ENCODE measurements around the gene VAX1.
A peak's percentile ranks its signal among the peaks of the same experiment; 100 is the strongest.
"Not testable (repeated sequence)": the region's sequence is repeated elsewhere in the genome, so short reads cannot be mapped to it uniquely, and the experiment has no call there.

VAX1 gene

GRCh38 chr10:117126034-117126433 is 12.0 kb downstream of the VAX1 start:
- no peak for DNase-seq (ENCODE audit: low read depth in 1 of 2, low spot score in 1 of 2)
- TF ChIP-seq JUND (IDR thresholded peaks at IDR 0.05; ENCODE audit: low read depth), result no peak
- in situ Hi-C loops (cut with HindIII; ENCODE audit: low pct_unique_long_range_greater_than_20kb, low sequenced_read_pairs), result no loop called here

- no peak for TF ChIP-seq JUND (IDR thresholded peaks at IDR 0.05; ENCODE audit: low read depth)
Observed at GRCh38 chr10:117112220-117112619, 25.9 kb downstream of the VAX1 start.

DNA sequence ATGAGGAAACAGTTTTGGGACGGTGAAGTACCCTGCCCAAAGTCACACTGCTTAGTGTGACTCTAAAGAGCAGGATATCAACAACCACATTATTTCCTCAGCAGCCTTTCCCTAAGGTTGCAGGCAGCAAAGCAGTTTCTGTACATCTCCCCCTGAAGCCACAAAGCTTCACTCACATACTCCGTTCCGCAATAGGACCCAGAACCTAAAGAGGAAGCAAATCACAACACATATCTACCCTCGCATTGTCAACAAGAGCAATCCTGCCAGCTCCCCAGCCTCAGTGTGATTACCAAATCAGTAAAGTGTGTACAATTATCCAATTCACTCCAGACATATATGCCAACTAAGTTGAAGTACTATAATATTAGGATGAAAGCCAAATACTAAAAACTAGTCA is 30.8 kb downstream of the VAX1 start:
- in situ Hi-C loops (cut with HindIII; ENCODE audit: low pct_unique_long_range_greater_than_20kb, low sequenced_read_pairs), result no loop called here
- TF ChIP-seq JUND (IDR thresholded peaks at IDR 0.05; ENCODE audit: low read depth), result no peak
- no peak for DNase-seq (ENCODE audit: low read depth in 1 of 2, low spot score in 1 of 2)

More at GRCh38 chr10:117112220-117112619, 25.9 kb downstream of the VAX1 start:
- DNase-seq (ENCODE audit: low read depth in 1 of 2, low spot score in 1 of 2), result peak in 1 of 2 experiments; percentile 31
- in situ Hi-C loops (cut with HindIII; ENCODE audit: low pct_unique_long_range_greater_than_20kb, low sequenced_read_pairs), result no loop called here

- in situ Hi-C loops (cut with HindIII; ENCODE audit: low pct_unique_long_range_greater_than_20kb, low sequenced_read_pairs), result no loop called here
- DNase-seq (ENCODE audit: low read depth in 1 of 2, low spot score in 1 of 2), result no peak
- no peak for TF ChIP-seq JUND (IDR thresholded peaks at IDR 0.05; ENCODE audit: low read depth)
Observed at GRCh38 chr10:117096599-117097201, 41.4 kb downstream of the VAX1 start.

GRCh38 chr10:117094856-117095255 is 43.2 kb downstream of the VAX1 start:
- in situ Hi-C loops (cut with HindIII; ENCODE audit: low pct_unique_long_range_greater_than_20kb, low sequenced_read_pairs), result no loop called here
- TF ChIP-seq JUND (IDR thresholded peaks at IDR 0.05; ENCODE audit: low read depth), result no peak
- no peak for DNase-seq (ENCODE audit: low read depth in 1 of 2, low spot score in 1 of 2)

DNA sequence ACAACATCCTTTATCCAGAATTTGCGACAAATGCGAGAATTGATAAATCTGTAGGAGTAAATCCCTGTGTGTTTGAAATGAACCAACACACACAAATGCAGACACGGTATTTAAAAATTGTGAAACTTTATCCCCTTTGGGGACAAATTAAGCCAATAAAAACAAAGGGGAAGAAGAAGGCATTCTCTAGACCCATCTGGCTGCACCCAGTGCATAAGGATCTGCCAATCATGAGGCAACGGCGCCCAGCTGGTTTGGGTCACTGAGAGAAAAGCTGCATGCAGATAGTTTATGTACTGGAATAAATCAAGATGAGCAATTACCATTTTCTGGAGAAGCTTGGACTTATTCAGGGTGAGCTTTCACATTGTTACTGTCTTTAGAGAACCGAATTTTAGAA is 45.7 kb downstream of the VAX1 start:
- TF ChIP-seq JUND (IDR thresholded peaks at IDR 0.05; ENCODE audit: low read depth), result no peak
- in situ Hi-C loops (cut with HindIII; ENCODE audit: low pct_unique_long_range_greater_than_20kb, low sequenced_read_pairs), result no loop called here
- DNase-seq (ENCODE audit: low read depth in 1 of 2, low spot score in 1 of 2), result no peak

GRCh38 chr10:117090834-117091233 is 47.2 kb downstream of the VAX1 start:
- no peak for TF ChIP-seq JUND (IDR thresholded peaks at IDR 0.05; ENCODE audit: low read depth)
- in situ Hi-C loops (cut with HindIII; ENCODE audit: low pct_unique_long_range_greater_than_20kb, low sequenced_read_pairs), result no loop called here
- DNase-seq (ENCODE audit: low read depth in 1 of 2, low spot score in 1 of 2), result no peak

DNA sequence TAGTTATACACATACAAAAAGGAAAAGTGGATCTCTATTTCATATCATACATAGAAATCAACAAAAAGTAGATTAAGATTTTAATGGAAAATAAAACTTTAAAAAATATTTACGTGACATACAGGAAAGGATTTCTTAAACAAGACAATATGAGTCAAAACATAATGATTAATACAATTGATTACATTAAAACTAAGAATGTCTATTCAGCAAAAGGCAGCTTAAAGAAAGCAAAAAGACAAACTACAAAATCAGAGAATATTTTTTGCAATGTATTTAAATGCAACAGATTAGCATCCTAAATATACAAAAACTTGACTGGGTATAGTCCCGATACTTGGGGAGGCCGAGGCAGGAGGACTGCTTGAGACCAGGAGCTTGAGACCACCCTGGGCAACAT is 50.5 kb downstream of the VAX1 start:
- in situ Hi-C loops (cut with HindIII; ENCODE audit: low pct_unique_long_range_greater_than_20kb, low sequenced_read_pairs), result no loop called here
- DNase-seq (ENCODE audit: low read depth in 1 of 2, low spot score in 1 of 2), result no peak
- no peak for TF ChIP-seq JUND (IDR thresholded peaks at IDR 0.05; ENCODE audit: low read depth)

DNA sequence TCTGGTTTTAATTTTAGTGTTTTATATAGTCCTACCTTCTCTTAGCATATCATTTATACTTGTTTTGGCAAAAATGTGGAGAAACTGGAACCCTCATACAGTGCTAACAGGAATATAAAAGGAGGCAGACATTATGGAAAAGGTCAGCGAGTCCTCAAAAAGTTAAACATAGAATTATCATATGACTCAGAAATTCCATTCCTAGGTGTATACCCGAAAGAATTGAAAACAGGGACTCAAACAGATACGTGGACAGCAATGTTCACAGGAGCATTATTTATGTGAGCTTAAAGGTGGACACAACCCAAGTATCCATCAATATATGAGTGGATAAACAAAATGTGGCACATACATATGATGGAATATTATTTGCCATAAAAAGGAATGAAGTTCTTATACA is 51.5 kb downstream of the VAX1 start:
- in situ Hi-C loops (cut with HindIII; ENCODE audit: low pct_unique_long_range_greater_than_20kb, low sequenced_read_pairs), result no loop called here
- no peak for DNase-seq (ENCODE audit: low read depth in 1 of 2, low spot score in 1 of 2)
- no peak for TF ChIP-seq JUND (IDR thresholded peaks at IDR 0.05; ENCODE audit: low read depth)

- DNase-seq (ENCODE audit: low read depth in 1 of 2, low spot score in 1 of 2); in situ Hi-C loops (cut with HindIII; ENCODE audit: low pct_unique_long_range_greater_than_20kb, low sequenced_read_pairs): not testable (repeated sequence)
Observed at GRCh38 chr10:117084421-117085246, 53.4 kb downstream of the VAX1 start.
